Activated CD4-positive, alpha-beta T cell treated with anti-CD3 and anti-CD28 coated beads, Interleukin-2, amount 50 U/mL, for 24 hours (primary cell): ENCODE data around the gene CPN1.
"Not testable (repeated sequence)": the region's sequence is repeated elsewhere in the genome, so short reads cannot be mapped to it uniquely, and the experiment has no call there.

Experiments
- DNase-seq, 2 donors: peaks; one replicate each; pipeline ENCODE4 v3.0.0-alpha.2; 2020; ENCODE audit warnings: low read depth in 1 of 2, low spot score in 1 of 2

Gene CPN1

GRCh38 chr10:100082276-100082675 lies 607 bp upstream of the CPN1 start:
- not testable (repeated sequence) for DNase-seq

GRCh38 chr10:100076750-100077149 lies 4.9 kb downstream of the CPN1 start:
- no peak for DNase-seq

GRCh38 chr10:100075426-100076220 lies 6.0 kb downstream of the CPN1 start:
- DNase-seq, result no peak

GRCh38 chr10:100072514-100072913 lies 9.2 kb downstream of the CPN1 start:
- DNase-seq, result no peak

- no peak for DNase-seq
Observed at GRCh38 chr10:100071529-100071928, 10.1 kb downstream of the CPN1 start.

- no peak for DNase-seq
Observed at GRCh38 chr10:100067466-100067865, 14.2 kb downstream of the CPN1 start.

- no peak for DNase-seq
Observed at GRCh38 chr10:100065084-100065660, 16.5 kb downstream of the CPN1 start.

GRCh38 chr10:100061401-100061800 lies 20.3 kb downstream of the CPN1 start:
- DNase-seq, result no peak

GRCh38 chr10:100057948-100058347 lies 23.7 kb downstream of the CPN1 start:
- DNase-seq, result no peak

GRCh38 chr10:100053686-100054460 lies 27.8 kb downstream of the CPN1 start:
- DNase-seq, result no peak

GRCh38 chr10:100046021-100046486 lies 35.6 kb downstream of the CPN1 start:
- DNase-seq, result peak; percentile 75 to 77

GRCh38 chr10:100045592-100045991 lies 36.1 kb downstream of the CPN1 start:
- DNase-seq, result no peak

GRCh38 chr10:100043796-100044195 lies 37.9 kb downstream of the CPN1 start:
- DNase-seq, result no peak

GRCh38 chr10:100043344-100043743 lies 38.3 kb downstream of the CPN1 start:
- DNase-seq, result no peak

GRCh38 chr10:100041306-100042002 lies 40.2 kb downstream of the CPN1 start:
- DNase-seq, result no peak

GRCh38 chr10:100038561-100039071 lies 43.1 kb downstream of the CPN1 start:
- DNase-seq, result no peak

GRCh38 chr10:100037758-100038315 lies 43.8 kb downstream of the CPN1 start:
- no peak for DNase-seq

- no peak for DNase-seq
Observed at GRCh38 chr10:100036850-100037249, 44.8 kb downstream of the CPN1 start.

- DNase-seq, result no peak
Observed at GRCh38 chr10:100033766-100034418, 47.8 kb downstream of the CPN1 start.

- DNase-seq, result no peak
Observed at GRCh38 chr10:100027416-100027815, 54.3 kb downstream of the CPN1 start.
